ENCODE measurements around the gene GABBR2.

The GABBR2 gene

GRCh38 chr9:98402019-98402840, 306.5 kb downstream of the GABBR2 start:
- DNase-seq (ENCODE audit: low spot score) = no peak

GRCh38 chr9:98401140-98402018, 307.4 kb downstream of the GABBR2 start:
- no peak for DNase-seq (ENCODE audit: low spot score)

- no peak for DNase-seq (ENCODE audit: low spot score)
These were observed 308.6 kb downstream of the GABBR2 start for GRCh38 chr9:98399950-98400683.

- DNase-seq (ENCODE audit: low spot score) = no peak
These were observed 312.1 kb downstream of the GABBR2 start for GRCh38 chr9:98396656-98397055.

- DNase-seq (ENCODE audit: low spot score) = no peak
These were observed 312.5 kb downstream of the GABBR2 start for GRCh38 chr9:98396236-98396635.

GRCh38 chr9:98391867-98392266, 316.9 kb downstream of the GABBR2 start:
- DNase-seq (ENCODE audit: low spot score) = no peak

GRCh38 chr9:98391406-98391805, 317.3 kb downstream of the GABBR2 start:
- no peak for DNase-seq (ENCODE audit: low spot score)

GRCh38 chr9:98385751-98386150, 323.0 kb downstream of the GABBR2 start:
- DNase-seq (ENCODE audit: low spot score) = no peak

GRCh38 chr9:98383758-98384157, 325.0 kb downstream of the GABBR2 start:
- DNase-seq (ENCODE audit: low spot score) = no peak

- DNase-seq (ENCODE audit: low spot score) = no peak
These were observed 327.2 kb downstream of the GABBR2 start for GRCh38 chr9:98381311-98382103.

- DNase-seq (ENCODE audit: low spot score) = no peak
These were observed 328.6 kb downstream of the GABBR2 start for GRCh38 chr9:98380065-98380681.

- DNase-seq (ENCODE audit: low spot score) = no peak
These were observed 329.2 kb downstream of the GABBR2 start for GRCh38 chr9:98379572-98379971.

GRCh38 chr9:98378794-98379193, 329.9 kb downstream of the GABBR2 start:
- DNase-seq (ENCODE audit: low spot score) = no peak

GRCh38 chr9:98378206-98378780, 330.4 kb downstream of the GABBR2 start:
- DNase-seq (ENCODE audit: low spot score) = no peak

GRCh38 chr9:98375138-98375726, 333.5 kb downstream of the GABBR2 start:
- no peak for DNase-seq (ENCODE audit: low spot score)

- DNase-seq (ENCODE audit: low spot score) = no peak
These were observed 334.2 kb downstream of the GABBR2 start for GRCh38 chr9:98374385-98375051.

GRCh38 chr9:98373609-98374008, 335.1 kb downstream of the GABBR2 start:
- no peak for DNase-seq (ENCODE audit: low spot score)

GRCh38 chr9:98372077-98372836, 336.5 kb downstream of the GABBR2 start:
- peak; percentile 44 for DNase-seq (ENCODE audit: low spot score)

GRCh38 chr9:98370976-98371315, 337.8 kb downstream of the GABBR2 start:
- no peak for DNase-seq (ENCODE audit: low spot score)

Data from Ammon's horn (tissue), 1 donor.